Measurements from ENCODE around the gene DPEP2NB.
"Not testable (repeated sequence)": the region's sequence is repeated elsewhere in the genome, so short reads cannot be mapped to it uniquely, and the experiment has no call there.

The DPEP2NB gene

GRCh38 chr16:68030108-68030507 is 14.4 kb upstream of the DPEP2NB start:
- peaks cover 10% of the 10 kb centered on the region for H3K4me1 Mint-ChIP-seq
- not testable (repeated sequence) for DNase-seq, H3K9me3 Mint-ChIP-seq, ATAC-seq, H3K4me3 Mint-ChIP-seq, H3K27ac Mint-ChIP-seq, H3K27me3 Mint-ChIP-seq

GRCh38 chr16:68028996-68029395 is 13.3 kb upstream of the DPEP2NB start:
- peaks cover 16% of the 10 kb centered on the region for H3K4me1 Mint-ChIP-seq
- ATAC-seq (no peak), DNase-seq (no peak)
- H3K27ac Mint-ChIP-seq, result no peak overlapping the region
- H3K4me3 Mint-ChIP-seq, result no peak overlapping the region
- H3K9me3 Mint-ChIP-seq, result no peaks in the 10 kb centered on the region
- H3K27me3 Mint-ChIP-seq, result no peaks in the 10 kb centered on the region

- ATAC-seq, result peak; percentile 98
- H3K27ac Mint-ChIP-seq, result peak within 1 kb of the TSS; percentile 97 to 98
- no peaks in the 10 kb centered on the region for H3K27me3 Mint-ChIP-seq
- no peaks in the 10 kb centered on the region for H3K9me3 Mint-ChIP-seq
- DNase-seq, result peak; percentile 91 to 93
- peaks cover 26% of the 10 kb centered on the region for H3K4me1 Mint-ChIP-seq
- H3K4me3 Mint-ChIP-seq, result peak within 1 kb of the TSS; percentile 97 to 98
Measured at GRCh38 chr16:68022728-68023537, 7.2 kb upstream of the DPEP2NB start, which contains the start of the genes DDX28 and DUS2. Gene DDX28, minus strand, starts transcription at chr16:68023232. Its CDS starts 30 bp downstream, at chr16:68023202. Gene DUS2, plus strand, starts transcription at chr16:68023284. Its CDS starts 14,740 bp downstream, at chr16:68038024.

- Mint-ChIP-seq H3K27ac (peak overlapping the region; percentile 97 to 98), H3K4me3 (peak overlapping the region; percentile 97 to 98), H3K9me3 (no peaks in the 10 kb centered on the region), H3K27me3 (no peaks in the 10 kb centered on the region), H3K4me1 (peaks cover 26% of the 10 kb centered on the region)
- DNase-seq, result peak in 1 of 2 donors; percentile 11
- ATAC-seq, result peak; percentile 8
Measured at GRCh38 chr16:68022278-68022727, 6.6 kb upstream of the DPEP2NB start.

- peak overlapping the region; percentile 97 to 98 for H3K4me3 Mint-ChIP-seq
- ATAC-seq, result no peak
- no peaks in the 10 kb centered on the region for H3K27me3 Mint-ChIP-seq
- H3K9me3 Mint-ChIP-seq, result no peaks in the 10 kb centered on the region
- DNase-seq, result no peak
- H3K27ac Mint-ChIP-seq, result peak overlapping the region in 1 of 2 donors; percentile 59
- H3K4me1 Mint-ChIP-seq, result peaks cover 26% of the 10 kb centered on the region
Measured at GRCh38 chr16:68021490-68021889, 5.8 kb upstream of the DPEP2NB start.

GRCh38 chr16:68019167-68019680 is 3.5 kb upstream of the DPEP2NB start:
- no peak overlapping the region for H3K27ac Mint-ChIP-seq
- no peak overlapping the region for H3K4me3 Mint-ChIP-seq
- peaks cover 27% of the 10 kb centered on the region for H3K4me1 Mint-ChIP-seq

GRCh38 chr16:68013440-68013839 is 2.3 kb downstream of the DPEP2NB start:
- peak; percentile 15 for ATAC-seq
- peaks cover 18% of the 10 kb centered on the region for H3K4me1 Mint-ChIP-seq
- peak overlapping the region in 1 of 2 donors; percentile 81 for H3K27ac Mint-ChIP-seq
- no peak overlapping the region for H3K4me3 Mint-ChIP-seq
- no peaks in the 10 kb centered on the region for H3K9me3 Mint-ChIP-seq
- no peak for DNase-seq
- H3K27me3 Mint-ChIP-seq, result no peaks in the 10 kb centered on the region

More at GRCh38 chr16:68019167-68019680, 3.5 kb upstream of the DPEP2NB start:
- Mint-ChIP-seq H3K9me3 (no peaks in the 10 kb centered on the region), H3K27me3 (no peaks in the 10 kb centered on the region)
- ATAC-seq (no peak), DNase-seq (no peak)

GRCh38 chr16:68009872-68010271 is 5.8 kb downstream of the DPEP2NB start:
- not testable (repeated sequence) for DNase-seq, H3K4me3 Mint-ChIP-seq, ATAC-seq, H3K9me3 Mint-ChIP-seq, H3K27ac Mint-ChIP-seq, H3K27me3 Mint-ChIP-seq
- peaks cover 30% of the 10 kb centered on the region for H3K4me1 Mint-ChIP-seq

- Mint-ChIP-seq H3K9me3 (no peaks in the 10 kb centered on the region), H3K4me3 (no peak overlapping the region), H3K27ac (peak overlapping the region in 1 of 2 donors; percentile 30), H3K4me1 (peaks cover 32% of the 10 kb centered on the region), H3K27me3 (no peaks in the 10 kb centered on the region)
- DNase-seq, result no peak
- no peak for ATAC-seq
Measured at GRCh38 chr16:68009157-68009735, 6.5 kb downstream of the DPEP2NB start.

- DNase-seq, result no peak
- peak overlapping the region; percentile 49 to 95 for H3K27ac Mint-ChIP-seq
- H3K27me3 Mint-ChIP-seq, result no peaks in the 10 kb centered on the region
- peaks cover 26% of the 10 kb centered on the region for H3K4me1 Mint-ChIP-seq
- H3K9me3 Mint-ChIP-seq, result no peaks in the 10 kb centered on the region
- peak overlapping the region in 1 of 2 donors; percentile 23 for H3K4me3 Mint-ChIP-seq
- ATAC-seq, result peak; percentile 74
Measured at GRCh38 chr16:68005786-68006286, 9.9 kb downstream of the DPEP2NB start.

GRCh38 chr16:68005211-68005610 is 10.5 kb downstream of the DPEP2NB start:
- Mint-ChIP-seq H3K4me3 (no peak overlapping the region), H3K4me1 (peaks cover 33% of the 10 kb centered on the region), H3K9me3 (no peaks in the 10 kb centered on the region), H3K27me3 (no peaks in the 10 kb centered on the region), H3K27ac (peak overlapping the region; percentile 50 to 95)
- ATAC-seq (no peak), DNase-seq (no peak)

GRCh38 chr16:68003031-68003430 is 12.7 kb downstream of the DPEP2NB start:
- Mint-ChIP-seq H3K9me3 (no peaks in the 10 kb centered on the region), H3K4me3 (no peak overlapping the region), H3K27me3 (no peaks in the 10 kb centered on the region), H3K4me1 (peaks cover 48% of the 10 kb centered on the region), H3K27ac (peak overlapping the region in 1 of 2 donors; percentile 3)
- DNase-seq (no peak), ATAC-seq (no peak)

GRCh38 chr16:68000450-68000849 is 15.3 kb downstream of the DPEP2NB start:
- Mint-ChIP-seq H3K27ac (no peak overlapping the region), H3K4me3 (peak overlapping the region; percentile 37 to 79), H3K4me1 (peaks cover 59% of the 10 kb centered on the region), H3K27me3 (no peaks in the 10 kb centered on the region), H3K9me3 (no peaks in the 10 kb centered on the region)
- ATAC-seq, result no peak
- DNase-seq, result no peak

GRCh38 chr16:67999985-68000384 is 15.7 kb downstream of the DPEP2NB start:
- Mint-ChIP-seq H3K27me3 (no peaks in the 10 kb centered on the region), H3K4me1 (peaks cover 59% of the 10 kb centered on the region)

GRCh38 chr16:67998779-67999688 is 16.7 kb downstream of the DPEP2NB start, which contains the start of gene DPEP2:
Gene DPEP2, minus strand, starts transcription at chr16:67999484. Its CDS starts 6,272 bp downstream, at chr16:67993212.
- Mint-ChIP-seq H3K27ac (peak within 1 kb of the TSS; percentile 37 to 83), H3K4me1 (peaks cover 63% of the 10 kb centered on the region), H3K4me3 (peak within 1 kb of the TSS; percentile 79)
- peak; percentile 67 to 75 for DNase-seq
- H3K27me3 Mint-ChIP-seq, H3K9me3 Mint-ChIP-seq: not testable (repeated sequence)
- ATAC-seq, result peak; percentile 93

More at GRCh38 chr16:67999985-68000384, 15.7 kb downstream of the DPEP2NB start:
- H3K4me3 Mint-ChIP-seq, result peak overlapping the region; percentile 79
- H3K27ac Mint-ChIP-seq, result peak overlapping the region; percentile 37 to 67
- DNase-seq (no peak), ATAC-seq (no peak)
- no peaks in the 10 kb centered on the region for H3K9me3 Mint-ChIP-seq

Measured in stimulated activated naive CD8-positive, alpha-beta T cell treated with anti-CD3 and anti-CD28 coated beads, Interleukin-15, amount 100 ng/mL, for 72 hours (primary cell).